K562 (cell line): Measurements from ENCODE around the gene BNC2. TPM values are rescaled to one million over a fixed set of nuclear protein-coding genes. Genes with fewer than 3 reads are reported as not detected.

Source experiments
- U2AF1 ChIP-seq: fragments of 200-400 bp; formaldehyde crosslinking; optimal IDR thresholded peaks from 2 replicates; pipeline ENCODE3; 2017; ENCODE audit warnings: mild to moderate bottlenecking, low read depth, low read length, moderate library complexity
- UBTF ChIP-seq, 2 experiments: IDR thresholded peaks; 2 replicates each; pipeline ENCODE4 v1.6.1; 2012; ENCODE audit warnings: improper control_type of control experiment in 2 of 2, low read depth in 2 of 2, low read length in 2 of 2, borderline replicate concordance in 1 of 2
- ZNF511 ChIP-seq: sonication (generic); formaldehyde crosslinking; IDR thresholded peaks from 2 replicates; pipeline ENCODE4 v1.8.0; 2022; ENCODE audit warnings: mild to moderate bottlenecking, missing genetic modification reagents
- polyA plus RNA-seq, 8 experiments: library from polyadenylated mRNA; depleted of rRNA in 4 of 8; stranded (reverse) in 5 of 8; unstranded in 3 of 8; fragments of >200 nt; fragmentation: Nextera tagmentation in 2 of 8; fragmentation: Illumina TruSeq in 1 of 8; extraction: Ambion mirVana in 2 of 8; extraction: Trizol in 1 of 8; gene quantifications; 2 replicates each; pipeline versions ENCODE4 v1.2.1 to v1.2.3, GENCODE V29; 2011 to 2014; ENCODE audit warnings: inconsistent platforms in 1 of 8, missing spikeins in 1 of 8
- total RNA-seq, 7 experiments: library from RNA; depleted of rRNA in 6 of 7; stranded (reverse); fragments of >200 nt in 6 of 7; fragmentation: Illumina TruSeq in 2 of 7; extraction: Trizol in 2 of 7; gene quantifications; 2 replicates each; pipeline versions ENCODE4 v1.2.1 to v1.2.3, GENCODE V29; 2011 to 2021; ENCODE audit warnings: low replicate concordance in 1 of 7
- TF ChIP-seq, protein P1 (sequence below): fragments of 250-450 bp; sonication (Bioruptor Pico); IDR thresholded peaks from 2 replicates; pipeline ENCODE4 v1.8.0; 2021; ENCODE audit warnings: borderline replicate concordance, mild to moderate bottlenecking, moderate library complexity; ENCODE audit not compliant: poor library complexity, severe bottlenecking
- TF ChIP-seq, protein P2 (sequence below): IDR thresholded peaks from 2 replicates; pipeline ENCODE4 v1.6.1; 2011; ENCODE audit warnings: borderline replicate concordance, low read depth, mild to moderate bottlenecking, moderate library complexity, low read length; ENCODE audit not compliant: insufficient read depth, poor library complexity, severe bottlenecking

The BNC2 gene
- total and polyA plus RNA-seq, 9 of the 15 experiments (the other 6 are each of a cell fraction or from before 2014, with no cell fraction given), result not detected

- TF ChIP-seq, protein P1, sequence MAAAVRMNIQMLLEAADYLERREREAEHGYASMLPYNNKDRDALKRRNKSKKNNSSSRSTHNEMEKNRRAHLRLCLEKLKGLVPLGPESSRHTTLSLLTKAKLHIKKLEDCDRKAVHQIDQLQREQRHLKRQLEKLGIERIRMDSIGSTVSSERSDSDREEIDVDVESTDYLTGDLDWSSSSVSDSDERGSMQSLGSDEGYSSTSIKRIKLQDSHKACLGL (CRISPR knock-in tag), result no peak
- TF ChIP-seq, protein P2, sequence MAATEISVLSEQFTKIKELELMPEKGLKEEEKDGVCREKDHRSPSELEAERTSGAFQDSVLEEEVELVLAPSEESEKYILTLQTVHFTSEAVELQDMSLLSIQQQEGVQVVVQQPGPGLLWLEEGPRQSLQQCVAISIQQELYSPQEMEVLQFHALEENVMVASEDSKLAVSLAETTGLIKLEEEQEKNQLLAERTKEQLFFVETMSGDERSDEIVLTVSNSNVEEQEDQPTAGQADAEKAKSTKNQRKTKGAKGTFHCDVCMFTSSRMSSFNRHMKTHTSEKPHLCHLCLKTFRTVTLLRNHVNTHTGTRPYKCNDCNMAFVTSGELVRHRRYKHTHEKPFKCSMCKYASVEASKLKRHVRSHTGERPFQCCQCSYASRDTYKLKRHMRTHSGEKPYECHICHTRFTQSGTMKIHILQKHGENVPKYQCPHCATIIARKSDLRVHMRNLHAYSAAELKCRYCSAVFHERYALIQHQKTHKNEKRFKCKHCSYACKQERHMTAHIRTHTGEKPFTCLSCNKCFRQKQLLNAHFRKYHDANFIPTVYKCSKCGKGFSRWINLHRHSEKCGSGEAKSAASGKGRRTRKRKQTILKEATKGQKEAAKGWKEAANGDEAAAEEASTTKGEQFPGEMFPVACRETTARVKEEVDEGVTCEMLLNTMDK, result no peak
- TF ChIP-seq ZNF511, result no peak
- TF ChIP-seq UBTF (IDR thresholded peaks at IDR 0.05; ENCODE audit: borderline replicate concordance in 1 of 2, low read depth in 2 of 2, low read length in 2 of 2), result no peak
- no peak for TF ChIP-seq U2AF1
- TF ChIP-seq, all 486 proteins: peak for 0
Measured at GRCh38 chr9:16369427-16369826, 501.0 kb downstream of the BNC2 start (continued).
